Nephron (organoid): ENCODE results near the gene NKD2.

ENCODE experiments used
- H3K27ac Mint-ChIP-seq, 3 experiments: 2 replicates each; pipeline ENCODE4 v1.8.0; 2020; ENCODE audit warnings: mixed read lengths in 3 of 3, mild to moderate bottlenecking in 2 of 3, moderate library complexity in 1 of 3
- H3K27me3 Mint-ChIP-seq: 2 replicates; pipeline ENCODE4 v1.8.0; 2021; ENCODE audit warnings: low read depth, mild to moderate bottlenecking, moderate library complexity, mixed read lengths
- H3K36me3 Mint-ChIP-seq: 2 replicates; pipeline ENCODE4 v1.8.0; 2020; ENCODE audit warnings: low read depth, mixed read lengths
- H3K4me1 Mint-ChIP-seq: 2 replicates; pipeline ENCODE4 v1.8.0; 2020; ENCODE audit warnings: mixed read lengths
- H3K4me3 Mint-ChIP-seq, 3 experiments: 2 replicates each; pipeline ENCODE4 v1.8.0; 2020; ENCODE audit warnings: mild to moderate bottlenecking in 3 of 3, mixed read lengths in 3 of 3, moderate library complexity in 2 of 3
- H3K9me3 Mint-ChIP-seq: 2 replicates; pipeline ENCODE4 v1.8.0; 2020; ENCODE audit warnings: mixed read lengths
- CTCF ChIP-seq, 3 experiments: fragments of 200-600 bp; sonication (generic); IDR thresholded peaks; one replicate each; pipeline ENCODE4 v1.5.0; 2021; ENCODE audit warnings: antibody characterized with exemption in 3 of 3; ENCODE audit not compliant: unreplicated experiment in 3 of 3

NKD2 gene

DNA sequence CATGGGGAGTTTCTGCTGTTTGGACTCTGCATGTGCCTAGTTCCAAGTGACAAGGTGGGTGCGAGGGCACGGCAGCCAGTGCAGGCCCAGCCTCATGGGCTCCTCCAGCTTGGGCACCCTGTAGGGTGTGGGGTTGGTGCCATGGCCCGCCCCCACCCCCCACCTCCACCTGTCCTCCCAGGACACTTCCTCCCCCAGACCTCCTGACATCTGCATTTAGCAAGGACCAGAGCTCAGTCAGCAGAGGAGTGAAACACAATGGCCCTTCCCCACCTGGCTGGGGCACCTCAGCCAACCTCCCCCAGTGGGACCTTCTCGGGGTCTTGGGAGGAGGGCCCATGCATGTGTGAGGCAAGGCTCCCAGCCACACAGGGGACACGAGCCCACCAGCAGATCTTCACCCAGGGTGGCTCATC, 1.9 kb upstream of the NKD2 start:
- peaks cover 61% of the 10 kb centered on the region for H3K27me3 Mint-ChIP-seq
- no peak for TF ChIP-seq CTCF (IDR thresholded peaks at IDR 0.05; ENCODE audit: unreplicated experiment in 3 of 3)
- no peaks in the 10 kb centered on the region for H3K36me3 Mint-ChIP-seq
- H3K27ac Mint-ChIP-seq: no peak overlapping the region
- H3K9me3 Mint-ChIP-seq: no peaks in the 10 kb centered on the region
- H3K4me1 Mint-ChIP-seq: peaks cover 23% of the 10 kb centered on the region
- peak overlapping the region; percentile 74 to 81 (median 78) for H3K4me3 Mint-ChIP-seq

DNA sequence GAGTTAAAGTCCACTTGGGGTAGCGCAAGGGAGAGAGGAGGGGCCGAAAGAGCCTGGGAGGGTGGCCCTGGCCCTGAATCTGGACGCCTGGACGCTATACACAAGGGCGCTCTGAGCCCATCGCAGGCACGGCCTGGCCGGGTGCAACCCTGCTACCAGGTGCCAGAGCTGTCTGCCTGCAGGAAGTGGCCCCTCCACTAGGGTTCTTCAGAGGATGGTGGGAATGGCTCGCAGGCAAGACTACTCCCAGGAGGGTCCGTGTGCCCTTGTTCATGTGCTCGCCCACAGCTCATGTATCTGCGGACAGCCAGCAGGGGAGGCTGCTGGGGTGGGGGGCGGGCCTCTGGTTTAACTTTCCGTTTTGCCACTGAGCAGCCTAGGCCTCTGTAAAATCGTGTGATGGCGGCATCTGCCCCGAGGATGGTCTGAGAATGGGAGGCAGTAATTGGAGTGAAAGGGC, 1.4 kb upstream of the NKD2 start:
- TF ChIP-seq CTCF (IDR thresholded peaks at IDR 0.05; ENCODE audit: unreplicated experiment in 3 of 3): no peak
- H3K36me3 Mint-ChIP-seq: no peaks in the 10 kb centered on the region
- no peaks in the 10 kb centered on the region for H3K9me3 Mint-ChIP-seq
- H3K27me3 Mint-ChIP-seq: peaks cover 65% of the 10 kb centered on the region
- H3K27ac Mint-ChIP-seq: no peak overlapping the region
- H3K4me1 Mint-ChIP-seq: peaks cover 20% of the 10 kb centered on the region
- peak overlapping the region; percentile 74 to 81 (median 78) for H3K4me3 Mint-ChIP-seq

DNA sequence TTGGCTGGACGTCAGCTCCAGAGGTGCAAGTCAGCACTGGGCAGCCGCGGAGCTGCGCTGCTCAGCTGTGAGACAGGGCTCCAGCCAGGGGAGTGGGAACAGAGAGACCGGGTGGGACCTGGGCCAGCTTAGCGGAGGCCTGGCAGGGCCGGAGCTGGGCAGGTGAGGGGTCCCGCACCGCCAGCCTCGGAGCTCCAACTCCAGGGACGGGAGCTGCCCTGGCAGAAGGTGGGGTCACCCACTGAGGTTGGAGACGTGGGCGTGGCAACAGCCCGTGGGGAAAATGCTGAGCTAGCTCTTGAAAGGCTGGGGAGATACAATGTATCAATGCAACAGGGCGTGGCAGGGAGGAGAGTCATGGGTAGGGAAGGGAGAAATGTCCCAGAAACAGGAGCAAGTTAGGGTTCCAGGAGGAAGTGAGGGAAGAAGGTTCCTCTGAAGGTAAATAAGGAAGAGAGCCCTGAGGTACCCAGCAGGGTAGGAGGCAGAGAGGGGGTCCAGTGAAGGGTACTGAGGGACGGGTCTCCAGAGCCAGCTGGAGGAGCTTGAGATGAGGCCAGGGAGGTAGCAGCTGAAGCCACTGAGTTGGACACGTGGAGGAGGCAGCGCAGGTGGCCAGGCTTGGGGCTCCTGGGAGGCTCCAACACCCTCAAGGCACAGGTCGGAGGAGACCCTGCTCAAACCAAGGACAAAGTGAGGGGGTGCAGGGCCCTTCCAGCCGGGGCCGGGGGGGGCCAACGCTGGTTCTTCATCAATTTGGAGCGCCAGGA, 736 bp upstream of the NKD2 start:
- Mint-ChIP-seq H3K27me3 (peaks cover 65% of the 10 kb centered on the region), H3K4me1 (peaks cover 20% of the 10 kb centered on the region), H3K9me3 (no peaks in the 10 kb centered on the region), H3K27ac (peak overlapping the region in 1 of 3 experiments; percentile 5), H3K4me3 (peak overlapping the region; percentile 78 to 83 (median 81)), H3K36me3 (no peaks in the 10 kb centered on the region)
- TF ChIP-seq CTCF (IDR thresholded peaks at IDR 0.05; ENCODE audit: unreplicated experiment in 3 of 3): no peak

- no peak for TF ChIP-seq CTCF (IDR thresholded peaks at IDR 0.05; ENCODE audit: unreplicated experiment in 3 of 3)
- Mint-ChIP-seq H3K27ac (no peak overlapping the region), H3K36me3 (no peaks in the 10 kb centered on the region), H3K9me3 (no peaks in the 10 kb centered on the region), H3K4me1 (peaks cover 14% of the 10 kb centered on the region), H3K27me3 (peaks cover 58% of the 10 kb centered on the region), H3K4me3 (peak overlapping the region; percentile 77 to 80 (median 77))
Observed at GRCh38 chr5:1009359-1010180, 968 bp downstream of the NKD2 start.

- H3K27ac Mint-ChIP-seq: no peak overlapping the region
- H3K9me3 Mint-ChIP-seq: no peaks in the 10 kb centered on the region
- H3K4me1 Mint-ChIP-seq: peaks cover 14% of the 10 kb centered on the region
- H3K36me3 Mint-ChIP-seq: no peaks in the 10 kb centered on the region
- H3K4me3 Mint-ChIP-seq: peak overlapping the region; percentile 77 to 80 (median 77)
- peaks cover 58% of the 10 kb centered on the region for H3K27me3 Mint-ChIP-seq
- no peak for TF ChIP-seq CTCF (IDR thresholded peaks at IDR 0.05; ENCODE audit: unreplicated experiment in 3 of 3)
Observed at GRCh38 chr5:1010181-1010510, 1.5 kb downstream of the NKD2 start.
